HepG2 (cell line): Measurements from ENCODE around the gene SPTB. TPM values are rescaled to one million over a fixed set of nuclear protein-coding genes. Genes with fewer than 3 reads are reported as not detected.
A peak's percentile ranks its signal among the peaks of the same experiment; 100 is the strongest.

Experiments
- ATAC-seq: fragments of 200-7000 bp; cut with Tn5 transposase; 3 replicates; pipeline ENCODE4 v1.9.1; 2020; ENCODE audit warnings: mild to moderate bottlenecking, moderate library complexity
- BruUV-seq: library from RNA; stranded (reverse); fragments of 400-500 nt; replicated peaks from 2 replicates; lab custom pipeline; 2021; lab: Mats Ljungman, UMichigan
- CTCF ChIA-PET: fragments of 300-600 bp; formaldehyde crosslinking; extraction: SDS; loops from one replicate; lab custom pipeline; 2021; ENCODE audit warnings: low total read pairs, inconsistent platforms, low intra/inter-chr PET ratio; lab: Yijun Ruan, JAX
- POLR2A ChIA-PET: fragments of 350-600 bp; sonication (Branson Sonifier 250); formaldehyde crosslinking; loops from one replicate; lab custom pipeline; 2020; ENCODE audit warnings: antibody characterized with exemption, inconsistent platforms; lab: Yijun Ruan, JAX
- DNase-seq: peaks from one replicate; pipeline ENCODE4 v3.0.0-alpha.2; 2015; ENCODE audit warnings: low spot score
- FAIRE-seq: peaks from 3 replicates; lab custom pipeline; 2011; peaks lifted over from hg19 to GRCh38; lab: Jason Lieb, UNC
- H2AFZ ChIP-seq: one replicate; pipeline ENCODE4 v1.6.1; 2011; ENCODE audit warnings: low read length, inconsistent platforms
- H3K27ac ChIP-seq: fragments of 300-600 bp; 3 replicates; pipeline ENCODE4 v1.8.0; 2011; ENCODE audit warnings: mixed run types, mild to moderate bottlenecking, mixed read lengths, low read length, inconsistent platforms; ENCODE audit not compliant: insufficient read depth; ENCODE audit errors: extremely low read length
- H3K27me3 ChIP-seq, 2 experiments: fragments of 200-600 bp in 1 of 2; 2 replicates in 1 of 2; 3 replicates in 1 of 2; pipeline versions ENCODE4 v1.6.0 to v1.8.0; 2011; ENCODE audit warnings: low read length in 2 of 2, mild to moderate bottlenecking in 2 of 2, moderate library complexity in 2 of 2, inconsistent platforms in 1 of 2; ENCODE audit not compliant: insufficient read depth in 2 of 2, control insufficient read depth in 1 of 2
- H3K36me3 ChIP-seq, 2 experiments: fragments of 200-600 bp in 1 of 2; replicated peaks in 1 of 2; 2 replicates in 1 of 2; 3 replicates in 1 of 2; pipeline versions ENCODE4 v1.5.1 to v1.8.0; 2011; ENCODE audit warnings: low read length in 2 of 2, inconsistent platforms in 1 of 2; ENCODE audit not compliant: insufficient read depth in 2 of 2, control insufficient read depth in 1 of 2
- H3K4me1 ChIP-seq: 2 replicates; pipeline ENCODE4 v1.5.1; 2012; ENCODE audit warnings: low read length, inconsistent platforms; ENCODE audit not compliant: insufficient read depth
- H3K4me2 ChIP-seq: 2 replicates; pipeline ENCODE4 v1.6.0; 2011; ENCODE audit warnings: low read depth, low read length, inconsistent platforms
- H3K4me3 ChIP-seq, 3 experiments: fragments of 200-600 bp in 1 of 3; sonication (generic), shearing (Covaris generic) in 1 of 3; replicated peaks in 1 of 3; 2 replicates each; pipeline ENCODE4 v1.5.1; 2011 to 2016; ENCODE audit warnings: low read length in 3 of 3, inconsistent platforms in 2 of 3, low read depth in 2 of 3, mild to moderate bottlenecking in 2 of 3, control low read depth in 1 of 3, mixed read lengths in 1 of 3; ENCODE audit not compliant: insufficient read depth in 1 of 3
- H3K79me2 ChIP-seq: one replicate; pipeline ENCODE4 v1.6.1; 2011; ENCODE audit warnings: low read length, inconsistent platforms; ENCODE audit not compliant: insufficient read depth
- H3K9ac ChIP-seq: 2 replicates; pipeline ENCODE4 v1.6.0; 2011; ENCODE audit warnings: mild to moderate bottlenecking, low read depth, low read length, inconsistent platforms; ENCODE audit not compliant: insufficient read depth
- H3K9me3 ChIP-seq: 2 replicates; pipeline ENCODE4 v1.5.1; 2012; ENCODE audit warnings: mild to moderate bottlenecking, low read length
- H4K20me1 ChIP-seq: 2 replicates; pipeline ENCODE4 v1.6.0; 2011; ENCODE audit warnings: inconsistent platforms, mild to moderate bottlenecking, low read length, moderate library complexity; ENCODE audit not compliant: insufficient read depth
- BRF2 ChIP-seq: sonication (generic); formaldehyde crosslinking; IDR thresholded peaks from 2 replicates; pipeline ENCODE4 v1.8.1; 2022; ENCODE audit warnings: mild to moderate bottlenecking, missing genetic modification reagents
- MATR3 ChIP-seq: sonication (generic); formaldehyde crosslinking; IDR thresholded peaks from 2 replicates; pipeline ENCODE4 v1.4.0; 2020; ENCODE audit warnings: missing genetic modification reagents
- MAZ ChIP-seq, 2 experiments: sonication (generic) in 1 of 2; formaldehyde crosslinking in 1 of 2; IDR thresholded peaks; 2 replicates each; pipeline versions ENCODE4 v1.5.0 to v1.6.1; 2012 to 2020; ENCODE audit warnings: low read depth in 2 of 2, mild to moderate bottlenecking in 2 of 2, borderline replicate concordance in 1 of 2, improper control_type of control experiment in 1 of 2, low read length in 1 of 2, missing genetic modification reagents in 1 of 2, moderate library complexity in 1 of 2
- PREB ChIP-seq: sonication (generic); formaldehyde crosslinking; IDR thresholded peaks from 2 replicates; pipeline ENCODE4 v1.4.0; 2020; ENCODE audit warnings: missing genetic modification reagents
- THAP7 ChIP-seq: sonication (generic); formaldehyde crosslinking; IDR thresholded peaks from 2 replicates; pipeline ENCODE4 v1.8.1; 2023; ENCODE audit warnings: mild to moderate bottlenecking, missing genetic modification reagents
- ZBTB34 ChIP-seq: sonication (generic); formaldehyde crosslinking; IDR thresholded peaks from 2 replicates; pipeline ENCODE4 v1.8.0; 2022; ENCODE audit warnings: mild to moderate bottlenecking, missing genetic modification reagents
- ZNF160 ChIP-seq: sonication (generic); formaldehyde crosslinking; IDR thresholded peaks from 2 replicates; pipeline ENCODE4 v1.8.0; 2022; ENCODE audit warnings: mild to moderate bottlenecking, inconsistent platforms, missing genetic modification reagents
- WGBS: methylation state at CpG from one replicate; pipeline ENCODE4 v1.1.6; 2017; ENCODE audit warnings: low lambda C conversion rate; 5-methylcytosine and 5-hydroxymethylcytosine counted together
- in situ Hi-C: cut with HindIII; loops from 2 replicates; pipeline ENCODE4 v1.10.0; 2017; ENCODE audit warnings: low pct_unique_long_range_greater_than_20kb; ENCODE audit not compliant: extremely low pct_ligation_motif_present
- intact Hi-C: fragments of 100-400 bp; cut with micrococcal nuclease; formaldehyde crosslinking; loops from one replicate; pipeline ENCODE4 v1.10.0; 2022; ENCODE audit not compliant: unreplicated experiment
- polyA plus RNA-seq, 8 experiments: library from polyadenylated mRNA; depleted of rRNA in 3 of 8; stranded (reverse) in 7 of 8; unstranded in 1 of 8; fragments of >200 nt; fragmentation: Illumina TruSeq in 4 of 8; extraction: Trizol in 4 of 8; gene quantifications; 2 replicates each; pipeline versions ENCODE4 v1.2.1 to v1.2.3, GENCODE V29; 2011 to 2016; ENCODE audit warnings: low read depth in 4 of 8, missing spikeins in 1 of 8, mixed read lengths in 1 of 8; ENCODE audit not compliant: insufficient read depth in 1 of 8
- total RNA-seq, 5 experiments: library from RNA; depleted of rRNA; stranded (reverse); fragments of >200 nt; fragmentation: Illumina TruSeq; extraction: Trizol; gene quantifications; 2 replicates each; pipeline ENCODE4 v1.2.3, GENCODE V29; 2016; ENCODE audit warnings: low read depth in 1 of 5

SPTB gene
- total and polyA plus RNA-seq, 2 of the 13 experiments (the other 11 are each of a cell fraction or from before 2014, with no cell fraction given), result 0.01 to 0.02 TPM

GRCh38 chr14:64706119-64706592, 173.6 kb downstream of the SPTB start:
- 0 out of 2 replicates have a peak, but pooled peaks have one; percentile 49 for TF ChIP-seq BRF2 (CRISPR knock-in tag)
- TF ChIP-seq MATR3 (CRISPR knock-in tag), result no peak
- peak; percentile 0; the same call in 1 of the 2 replicates for TF ChIP-seq ZBTB34
- no peak for TF ChIP-seq ZNF160 (CRISPR knock-in tag)
- TF ChIP-seq THAP7, result 0 out of 2 replicates have a peak, but pooled peaks have one; percentile 22
- no peak for TF ChIP-seq MAZ (IDR thresholded peaks at IDR 0.05; ENCODE audit: borderline replicate concordance, low read depth, low read length)
- 0 out of 2 replicates have a peak, but pooled peaks have one; percentile 0 for TF ChIP-seq MAZ (CRISPR knock-in tag; IDR thresholded peaks at IDR 0.05; ENCODE audit: low read depth)
- TF ChIP-seq PREB, result no peak
- 5% methylated on average over 3 of the region's 4 CpGs for WGBS
- in situ Hi-C loops, result no loop called here
- Histone ChIP-seq H3K9ac (no peak overlapping the region; the same call in 1 of the 2 replicates), H3K4me2 (peak overlapping the region; percentile 94), H3K79me2 (peaks cover 22% of the 10 kb centered on the region), H3K9me3 (no peaks in the 10 kb centered on the region), H3K4me1 (peaks cover 60% of the 10 kb centered on the region), H3K27ac (peak overlapping the region; percentile 70), H3K4me3 (peak overlapping the region; percentile 63 to 79 (median 73); a peak in 5 of 6 replicates), H3K27me3 (peaks cover 0 to 24% of the 10 kb centered on the region in 2 experiments; a peak in 4 of 5 replicates), H3K36me3 (peaks cover 0 to 4% of the 10 kb centered on the region in 2 experiments; a peak in 1 of 5 replicates), H2AFZ (no peak overlapping the region), H4K20me1 (no peaks in the 10 kb centered on the region)
- intact Hi-C loops, result loop anchor here (10.0 kb wide), 1 partner anchor 229 kb away; no protein-coding TSS in a partner anchor
- POLR2A ChIA-PET, result interaction anchor here (0.9 to 2.6 kb wide), 10 partner anchors 14 to 236 kb away, joined by 3 to 14 read pairs (median 4); partner anchors contain the start of genes GPX2 and ZBTB1
- BruUV-seq, result no TSS peak
- ATAC-seq (no peak; the same call in 2 of the 3 replicates), FAIRE-seq (no peak), DNase-seq (no peak)
- CTCF ChIA-PET, result no interaction called here
